ENCODE measurements around the gene KREMEN1. TPM values are rescaled to one million over a fixed set of nuclear protein-coding genes. Genes with fewer than 3 reads are reported as not detected.

The KREMEN1 gene
- total and polyA plus RNA-seq, 2 experiments from 2014 or later: 1.8 to 3.8 TPM

DNA sequence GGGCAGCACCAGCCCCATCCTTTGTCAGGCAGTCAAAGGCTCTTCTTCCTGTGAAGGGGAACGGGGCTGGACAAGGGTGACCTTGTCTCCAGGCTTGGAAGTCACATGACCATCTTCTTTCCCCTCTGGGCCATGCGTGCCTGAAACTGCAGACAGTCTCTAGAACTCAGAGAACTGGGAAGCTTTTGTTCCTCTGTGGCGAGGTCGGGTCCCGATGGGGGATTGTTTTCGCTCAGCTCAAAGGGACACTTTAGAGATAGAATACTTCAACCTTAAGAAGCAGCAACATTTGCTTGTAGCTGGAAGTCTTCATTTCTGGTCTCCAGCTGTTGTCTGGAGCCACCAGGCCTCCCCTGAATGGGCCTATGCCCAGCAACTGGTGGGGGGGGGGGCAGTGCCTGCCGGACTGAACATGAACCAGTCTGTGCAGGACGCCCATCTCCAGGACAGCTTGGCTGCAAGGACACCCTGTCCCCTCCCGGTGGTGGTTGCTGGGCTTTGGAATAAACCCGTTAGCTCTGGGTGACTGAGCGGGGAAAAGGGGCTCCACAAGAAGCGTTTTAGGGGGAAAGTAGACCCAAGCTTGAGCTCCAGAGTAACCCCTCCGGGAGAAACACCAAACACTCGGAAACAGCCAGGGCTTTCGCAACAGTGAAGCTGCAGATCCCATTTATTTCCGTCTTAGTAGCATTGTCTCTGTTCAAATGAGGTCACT is 77.2 kb downstream of the KREMEN1 start:
- Histone ChIP-seq H3K4me3 (no peak overlapping the region), H3K9me2 (ENCODE audit: insufficient read depth) (no peaks in the 10 kb centered on the region), H3K4me2 (no peak overlapping the region), H3K27ac (ENCODE audit: low read depth) (no peak overlapping the region), H3K4me1 (ENCODE audit: insufficient read depth) (peaks cover 36% of the 10 kb centered on the region), H4K20me1 (replicated peaks; ENCODE audit: insufficient read depth) (no peaks in the 10 kb centered on the region), H2AFZ (no peak overlapping the region), H3K27me3 (ENCODE audit: insufficient read depth) (no peaks in the 10 kb centered on the region), H3K36me3 (ENCODE audit: insufficient read depth) (no peaks in the 10 kb centered on the region), H3F3A (replicated peaks; ENCODE audit: low read depth) (peaks cover 6% of the 10 kb centered on the region; the same call in 1 of the 2 replicates), H3K79me2 (replicated peaks; ENCODE audit: insufficient read depth) (no peaks in the 10 kb centered on the region)
- DNase-seq (ENCODE audit: low spot score) (no peak), ATAC-seq (no peak)
- TF ChIP-seq EZH2phosphoT487 (IDR thresholded peaks at IDR 0.05; ENCODE audit: unreplicated experiment): no peak
- no peak for TF ChIP-seq ZNF331 (CRISPR knock-in tag; IDR thresholded peaks at IDR 0.05; ENCODE audit: low read depth)
- TF ChIP-seq, protein P1, sequence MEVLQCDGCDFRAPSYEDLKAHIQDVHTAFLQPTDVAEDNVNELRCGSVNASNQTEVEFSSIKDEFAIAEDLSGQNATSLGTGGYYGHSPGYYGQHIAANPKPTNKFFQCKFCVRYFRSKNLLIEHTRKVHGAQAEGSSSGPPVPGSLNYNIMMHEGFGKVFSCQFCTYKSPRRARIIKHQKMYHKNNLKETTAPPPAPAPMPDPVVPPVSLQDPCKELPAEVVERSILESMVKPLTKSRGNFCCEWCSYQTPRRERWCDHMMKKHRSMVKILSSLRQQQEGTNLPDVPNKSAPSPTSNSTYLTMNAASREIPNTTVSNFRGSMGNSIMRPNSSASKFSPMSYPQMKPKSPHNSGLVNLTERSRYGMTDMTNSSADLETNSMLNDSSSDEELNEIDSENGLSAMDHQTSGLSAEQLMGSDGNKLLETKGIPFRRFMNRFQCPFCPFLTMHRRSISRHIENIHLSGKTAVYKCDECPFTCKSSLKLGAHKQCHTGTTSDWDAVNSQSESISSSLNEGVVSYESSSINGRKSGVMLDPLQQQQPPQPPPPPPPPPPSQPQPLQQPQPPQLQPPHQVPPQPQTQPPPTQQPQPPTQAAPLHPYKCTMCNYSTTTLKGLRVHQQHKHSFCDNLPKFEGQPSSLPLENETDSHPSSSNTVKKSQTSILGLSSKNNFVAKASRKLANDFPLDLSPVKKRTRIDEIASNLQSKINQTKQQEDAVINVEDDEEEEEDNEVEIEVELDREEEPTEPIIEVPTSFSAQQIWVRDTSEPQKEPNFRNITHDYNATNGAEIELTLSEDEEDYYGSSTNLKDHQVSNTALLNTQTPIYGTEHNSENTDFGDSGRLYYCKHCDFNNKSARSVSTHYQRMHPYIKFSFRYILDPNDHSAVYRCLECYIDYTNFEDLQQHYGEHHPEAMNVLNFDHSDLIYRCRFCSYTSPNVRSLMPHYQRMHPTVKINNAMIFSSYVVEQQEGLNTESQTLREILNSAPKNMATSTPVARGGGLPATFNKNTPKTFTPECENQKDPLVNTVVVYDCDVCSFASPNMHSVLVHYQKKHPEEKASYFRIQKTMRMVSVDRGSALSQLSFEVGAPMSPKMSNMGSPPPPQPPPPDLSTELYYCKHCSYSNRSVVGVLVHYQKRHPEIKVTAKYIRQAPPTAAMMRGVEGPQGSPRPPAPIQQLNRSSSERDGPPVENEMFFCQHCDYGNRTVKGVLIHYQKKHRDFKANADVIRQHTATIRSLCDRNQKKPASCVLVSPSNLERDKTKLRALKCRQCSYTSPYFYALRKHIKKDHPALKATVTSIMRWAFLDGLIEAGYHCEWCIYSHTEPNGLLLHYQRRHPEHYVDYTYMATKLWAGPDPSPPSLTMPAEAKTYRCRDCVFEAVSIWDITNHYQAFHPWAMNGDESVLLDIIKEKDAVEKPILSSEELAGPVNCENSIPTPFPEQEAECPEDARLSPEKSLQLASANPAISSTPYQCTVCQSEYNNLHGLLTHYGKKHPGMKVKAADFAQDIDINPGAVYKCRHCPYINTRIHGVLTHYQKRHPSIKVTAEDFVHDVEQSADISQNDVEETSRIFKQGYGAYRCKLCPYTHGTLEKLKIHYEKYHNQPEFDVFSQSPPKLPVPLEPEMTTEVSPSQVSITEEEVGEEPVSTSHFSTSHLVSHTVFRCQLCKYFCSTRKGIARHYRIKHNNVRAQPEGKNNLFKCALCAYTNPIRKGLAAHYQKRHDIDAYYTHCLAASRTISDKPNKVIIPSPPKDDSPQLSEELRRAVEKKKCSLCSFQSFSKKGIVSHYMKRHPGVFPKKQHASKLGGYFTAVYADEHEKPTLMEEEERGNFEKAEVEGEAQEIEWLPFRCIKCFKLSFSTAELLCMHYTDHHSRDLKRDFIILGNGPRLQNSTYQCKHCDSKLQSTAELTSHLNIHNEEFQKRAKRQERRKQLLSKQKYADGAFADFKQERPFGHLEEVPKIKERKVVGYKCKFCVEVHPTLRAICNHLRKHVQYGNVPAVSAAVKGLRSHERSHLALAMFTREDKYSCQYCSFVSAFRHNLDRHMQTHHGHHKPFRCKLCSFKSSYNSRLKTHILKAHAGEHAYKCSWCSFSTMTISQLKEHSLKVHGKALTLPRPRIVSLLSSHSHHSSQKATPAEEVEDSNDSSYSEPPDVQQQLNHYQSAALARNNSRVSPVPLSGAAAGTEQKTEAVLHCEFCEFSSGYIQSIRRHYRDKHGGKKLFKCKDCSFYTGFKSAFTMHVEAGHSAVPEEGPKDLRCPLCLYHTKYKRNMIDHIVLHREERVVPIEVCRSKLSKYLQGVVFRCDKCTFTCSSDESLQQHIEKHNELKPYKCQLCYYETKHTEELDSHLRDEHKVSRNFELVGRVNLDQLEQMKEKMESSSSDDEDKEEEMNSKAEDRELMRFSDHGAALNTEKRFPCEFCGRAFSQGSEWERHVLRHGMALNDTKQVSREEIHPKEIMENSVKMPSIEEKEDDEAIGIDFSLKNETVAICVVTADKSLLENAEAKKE (CRISPR knock-in tag; IDR thresholded peaks at IDR 0.05): no peak
- TF ChIP-seq CREB1 (CRISPR knock-in tag; IDR thresholded peaks at IDR 0.05; ENCODE audit: low read depth): no peak
- no peak for TF ChIP-seq NANOG (IDR thresholded peaks at IDR 0.05; ENCODE audit: borderline replicate concordance)
- TF ChIP-seq, protein P2, sequence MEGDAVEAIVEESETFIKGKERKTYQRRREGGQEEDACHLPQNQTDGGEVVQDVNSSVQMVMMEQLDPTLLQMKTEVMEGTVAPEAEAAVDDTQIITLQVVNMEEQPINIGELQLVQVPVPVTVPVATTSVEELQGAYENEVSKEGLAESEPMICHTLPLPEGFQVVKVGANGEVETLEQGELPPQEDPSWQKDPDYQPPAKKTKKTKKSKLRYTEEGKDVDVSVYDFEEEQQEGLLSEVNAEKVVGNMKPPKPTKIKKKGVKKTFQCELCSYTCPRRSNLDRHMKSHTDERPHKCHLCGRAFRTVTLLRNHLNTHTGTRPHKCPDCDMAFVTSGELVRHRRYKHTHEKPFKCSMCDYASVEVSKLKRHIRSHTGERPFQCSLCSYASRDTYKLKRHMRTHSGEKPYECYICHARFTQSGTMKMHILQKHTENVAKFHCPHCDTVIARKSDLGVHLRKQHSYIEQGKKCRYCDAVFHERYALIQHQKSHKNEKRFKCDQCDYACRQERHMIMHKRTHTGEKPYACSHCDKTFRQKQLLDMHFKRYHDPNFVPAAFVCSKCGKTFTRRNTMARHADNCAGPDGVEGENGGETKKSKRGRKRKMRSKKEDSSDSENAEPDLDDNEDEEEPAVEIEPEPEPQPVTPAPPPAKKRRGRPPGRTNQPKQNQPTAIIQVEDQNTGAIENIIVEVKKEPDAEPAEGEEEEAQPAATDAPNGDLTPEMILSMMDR (conservative IDR thresholded peaks at IDR 0.05; ENCODE audit: low read depth in 2 of 2): no peak
- no peak for TF ChIP-seq EZH2 (IDR thresholded peaks at IDR 0.05; ENCODE audit: low read depth, unreplicated experiment)
- TF ChIP-seq, protein P3, sequence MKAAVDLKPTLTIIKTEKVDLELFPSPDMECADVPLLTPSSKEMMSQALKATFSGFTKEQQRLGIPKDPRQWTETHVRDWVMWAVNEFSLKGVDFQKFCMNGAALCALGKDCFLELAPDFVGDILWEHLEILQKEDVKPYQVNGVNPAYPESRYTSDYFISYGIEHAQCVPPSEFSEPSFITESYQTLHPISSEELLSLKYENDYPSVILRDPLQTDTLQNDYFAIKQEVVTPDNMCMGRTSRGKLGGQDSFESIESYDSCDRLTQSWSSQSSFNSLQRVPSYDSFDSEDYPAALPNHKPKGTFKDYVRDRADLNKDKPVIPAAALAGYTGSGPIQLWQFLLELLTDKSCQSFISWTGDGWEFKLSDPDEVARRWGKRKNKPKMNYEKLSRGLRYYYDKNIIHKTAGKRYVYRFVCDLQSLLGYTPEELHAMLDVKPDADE (IDR thresholded peaks at IDR 0.05): no peak
- TF ChIP-seq ZNF114 (CRISPR knock-in tag; IDR thresholded peaks at IDR 0.05): no peak
- TF ChIP-seq JUNB (IDR thresholded peaks at IDR 0.05; ENCODE audit: unreplicated experiment): no peak
- TF ChIP-seq, protein P4, sequence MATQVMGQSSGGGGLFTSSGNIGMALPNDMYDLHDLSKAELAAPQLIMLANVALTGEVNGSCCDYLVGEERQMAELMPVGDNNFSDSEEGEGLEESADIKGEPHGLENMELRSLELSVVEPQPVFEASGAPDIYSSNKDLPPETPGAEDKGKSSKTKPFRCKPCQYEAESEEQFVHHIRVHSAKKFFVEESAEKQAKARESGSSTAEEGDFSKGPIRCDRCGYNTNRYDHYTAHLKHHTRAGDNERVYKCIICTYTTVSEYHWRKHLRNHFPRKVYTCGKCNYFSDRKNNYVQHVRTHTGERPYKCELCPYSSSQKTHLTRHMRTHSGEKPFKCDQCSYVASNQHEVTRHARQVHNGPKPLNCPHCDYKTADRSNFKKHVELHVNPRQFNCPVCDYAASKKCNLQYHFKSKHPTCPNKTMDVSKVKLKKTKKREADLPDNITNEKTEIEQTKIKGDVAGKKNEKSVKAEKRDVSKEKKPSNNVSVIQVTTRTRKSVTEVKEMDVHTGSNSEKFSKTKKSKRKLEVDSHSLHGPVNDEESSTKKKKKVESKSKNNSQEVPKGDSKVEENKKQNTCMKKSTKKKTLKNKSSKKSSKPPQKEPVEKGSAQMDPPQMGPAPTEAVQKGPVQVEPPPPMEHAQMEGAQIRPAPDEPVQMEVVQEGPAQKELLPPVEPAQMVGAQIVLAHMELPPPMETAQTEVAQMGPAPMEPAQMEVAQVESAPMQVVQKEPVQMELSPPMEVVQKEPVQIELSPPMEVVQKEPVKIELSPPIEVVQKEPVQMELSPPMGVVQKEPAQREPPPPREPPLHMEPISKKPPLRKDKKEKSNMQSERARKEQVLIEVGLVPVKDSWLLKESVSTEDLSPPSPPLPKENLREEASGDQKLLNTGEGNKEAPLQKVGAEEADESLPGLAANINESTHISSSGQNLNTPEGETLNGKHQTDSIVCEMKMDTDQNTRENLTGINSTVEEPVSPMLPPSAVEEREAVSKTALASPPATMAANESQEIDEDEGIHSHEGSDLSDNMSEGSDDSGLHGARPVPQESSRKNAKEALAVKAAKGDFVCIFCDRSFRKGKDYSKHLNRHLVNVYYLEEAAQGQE (IDR thresholded peaks at IDR 0.05; ENCODE audit: unreplicated experiment): no peak
- TF ChIP-seq STAT1 (IDR thresholded peaks at IDR 0.05; ENCODE audit: unreplicated experiment): no peak
- TF ChIP-seq POLR2AphosphoS5 (IDR thresholded peaks at IDR 0.05; ENCODE audit: low read depth): no peak
- Mint-ChIP-seq H3K36me3 (ENCODE audit: low read depth) (no peaks in the 10 kb centered on the region), H3K27ac (no peak overlapping the region), H3K27me3 (ENCODE audit: insufficient read depth, low read depth, poor library complexity) (peaks cover 12% of the 10 kb centered on the region), H3K9me3 (no peaks in the 10 kb centered on the region), H3K4me3 (no peak overlapping the region), H3K4me1 (peaks cover 46% of the 10 kb centered on the region)
